HG02759 (cell line): ENCODE measurements around the gene INTS4.
A peak's percentile ranks its signal among the peaks of the same experiment; 100 is the strongest.
"Not testable (repeated sequence)": the region's sequence is repeated elsewhere in the genome, so short reads cannot be mapped to it uniquely, and the experiment has no call there.

ENCODE experiments used
- ATAC-seq: cut with Tn5 transposase; IDR thresholded peaks from one replicate; pipeline ENCODE4 v1.9.1; 2021; ENCODE audit warnings: mild to moderate bottlenecking, moderate library complexity; ENCODE audit not compliant: unreplicated experiment

The INTS4 gene

GRCh38 chr11:77994434-77995362 is at the start of gene INTS4:
INTS4 (minus strand) TSS chr11:77994668; CDS start chr11:77994643, 25 bp downstream.
- peak; percentile 98 for ATAC-seq

- ATAC-seq, result no peak
Measured at GRCh38 chr11:78041843-78042440, 47.5 kb upstream of the INTS4 start.

GRCh38 chr11:78041380-78041719 is 46.9 kb upstream of the INTS4 start:
- not testable (repeated sequence) for ATAC-seq

GRCh38 chr11:78040691-78041379 is 46.4 kb upstream of the INTS4 start:
- ATAC-seq, result no peak

GRCh38 chr11:78039919-78040671 is 45.6 kb upstream of the INTS4 start:
- ATAC-seq, result peak; percentile 89

GRCh38 chr11:78039391-78039918 is 45.0 kb upstream of the INTS4 start:
- ATAC-seq, result peak; percentile 17

GRCh38 chr11:78038697-78039313 is 44.3 kb upstream of the INTS4 start:
- ATAC-seq, result no peak

GRCh38 chr11:78037825-78038620 is 43.6 kb upstream of the INTS4 start:
- no peak for ATAC-seq

GRCh38 chr11:78037056-78037455 is 42.6 kb upstream of the INTS4 start:
- no peak for ATAC-seq

- no peak for ATAC-seq
Measured at GRCh38 chr11:78036313-78036712, 41.8 kb upstream of the INTS4 start.

GRCh38 chr11:78034623-78035022 is 40.2 kb upstream of the INTS4 start:
- ATAC-seq, result no peak

GRCh38 chr11:78033040-78033439 is 38.6 kb upstream of the INTS4 start:
- ATAC-seq, result no peak

- ATAC-seq, result peak; percentile 22
Measured at GRCh38 chr11:78032090-78032489, 37.6 kb upstream of the INTS4 start.

- peak; percentile 81 for ATAC-seq
Measured at GRCh38 chr11:78031629-78032028, 37.2 kb upstream of the INTS4 start.

- ATAC-seq, result no peak
Measured at GRCh38 chr11:78030429-78031325, 36.2 kb upstream of the INTS4 start.

- not testable (repeated sequence) for ATAC-seq
Measured at GRCh38 chr11:78028423-78028822, 34.0 kb upstream of the INTS4 start.

- ATAC-seq, result no peak
Measured at GRCh38 chr11:78027759-78028158, 33.3 kb upstream of the INTS4 start.

GRCh38 chr11:78025378-78025777 is 30.9 kb upstream of the INTS4 start:
- ATAC-seq, result no peak
